ENCODE results near the gene TPM4. TPM values are rescaled to one million over a fixed set of nuclear protein-coding genes. Genes with fewer than 3 reads are reported as not detected.
A peak's percentile ranks its signal among the peaks of the same experiment; 100 is the strongest.

The TPM4 gene
- total and polyA plus RNA-seq, 11 donors = 49.2 to 260 (median 92.1) TPM

- Histone ChIP-seq H3K27me3 (no peaks in the 10 kb centered on the region), H3K4me1 (peaks cover 0 to 14% (median 7%) of the 10 kb centered on the region in 12 donors), H3K36me3 (no peaks in the 10 kb centered on the region), H3K9me3 (peaks cover 0 to 14% (median 2%) of the 10 kb centered on the region in 12 donors), H3K27ac (no peak overlapping the region), H3K4me3 (no peak overlapping the region)
- peak in 3 of 5 donors; percentile 46 to 75 (median 55) for DNase-seq
- WGBS, 4 donors = 75 to 95% (median 84%) methylated on average over 2 of the region's 2 CpGs
- TF ChIP-seq, protein P1, sequence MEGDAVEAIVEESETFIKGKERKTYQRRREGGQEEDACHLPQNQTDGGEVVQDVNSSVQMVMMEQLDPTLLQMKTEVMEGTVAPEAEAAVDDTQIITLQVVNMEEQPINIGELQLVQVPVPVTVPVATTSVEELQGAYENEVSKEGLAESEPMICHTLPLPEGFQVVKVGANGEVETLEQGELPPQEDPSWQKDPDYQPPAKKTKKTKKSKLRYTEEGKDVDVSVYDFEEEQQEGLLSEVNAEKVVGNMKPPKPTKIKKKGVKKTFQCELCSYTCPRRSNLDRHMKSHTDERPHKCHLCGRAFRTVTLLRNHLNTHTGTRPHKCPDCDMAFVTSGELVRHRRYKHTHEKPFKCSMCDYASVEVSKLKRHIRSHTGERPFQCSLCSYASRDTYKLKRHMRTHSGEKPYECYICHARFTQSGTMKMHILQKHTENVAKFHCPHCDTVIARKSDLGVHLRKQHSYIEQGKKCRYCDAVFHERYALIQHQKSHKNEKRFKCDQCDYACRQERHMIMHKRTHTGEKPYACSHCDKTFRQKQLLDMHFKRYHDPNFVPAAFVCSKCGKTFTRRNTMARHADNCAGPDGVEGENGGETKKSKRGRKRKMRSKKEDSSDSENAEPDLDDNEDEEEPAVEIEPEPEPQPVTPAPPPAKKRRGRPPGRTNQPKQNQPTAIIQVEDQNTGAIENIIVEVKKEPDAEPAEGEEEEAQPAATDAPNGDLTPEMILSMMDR (IDR thresholded peaks at IDR 0.05) = peak; percentile 68 to 91 (median 80)
- no peak for TF ChIP-seq POLR2A (IDR thresholded peaks at IDR 0.05)
- intact Hi-C loops (cut with DNase I) = no loop called here
- peak in 3 of 4 donors; percentile 26 to 49 (median 38) for ATAC-seq
Observed at GRCh38 chr19:16062789-16063188, 13.5 kb upstream of the TPM4 start.

DNA sequence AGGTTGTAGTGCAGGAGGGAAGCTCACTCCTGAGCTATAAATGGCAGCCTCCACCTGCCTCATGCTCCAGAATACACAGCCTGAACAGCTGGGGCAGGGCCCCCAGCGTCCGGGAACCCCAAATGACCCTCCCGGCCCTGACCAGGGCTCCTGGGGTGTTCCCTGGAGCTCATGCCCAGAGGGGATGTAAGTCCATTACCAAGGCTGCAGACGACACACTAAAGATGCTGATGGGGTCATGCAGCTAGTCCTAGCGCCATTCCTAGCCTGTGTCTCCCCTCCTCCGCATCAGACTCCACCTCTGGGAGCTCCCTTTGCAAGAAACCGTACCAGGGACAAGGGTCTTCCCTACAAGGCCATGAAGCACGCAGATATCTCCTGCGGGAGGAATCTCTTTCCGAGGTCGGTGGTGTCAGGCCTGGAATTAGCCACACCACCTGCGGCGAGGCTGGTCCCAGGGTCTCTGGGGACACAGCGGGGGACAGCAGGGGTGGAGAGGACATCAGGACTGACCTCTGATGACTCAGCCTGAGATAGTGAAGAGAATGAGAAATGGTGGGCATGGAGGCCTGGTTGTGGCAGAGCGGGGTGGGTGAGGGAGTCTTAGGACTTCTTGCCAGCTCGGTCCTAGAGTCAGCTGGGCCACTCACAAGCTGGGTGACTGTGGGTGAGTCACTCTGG, 11.9 kb upstream of the TPM4 start:
- no peaks in the 10 kb centered on the region for H3K36me3 ChIP-seq
- DNase-seq (no peak), ATAC-seq (no peak)
- intact Hi-C loops (cut with DNase I) = no loop called here
- H3K27me3 ChIP-seq = no peaks in the 10 kb centered on the region
- H3K4me1 ChIP-seq = peaks cover 0 to 14% (median 7%) of the 10 kb centered on the region in 12 donors
- no peak overlapping the region for H3K4me3 ChIP-seq
- H3K9me3 ChIP-seq = peaks cover 0 to 14% (median 2%) of the 10 kb centered on the region in 12 donors
- TF ChIP-seq POLR2A (IDR thresholded peaks at IDR 0.05) = no peak
- TF ChIP-seq, protein P1 (IDR thresholded peaks at IDR 0.05) = no peak
- peak overlapping the region in 1 of 12 donors; percentile 100 for H3K27ac ChIP-seq
- 74 to 83% (median 79%) methylated on average over 16 of the region's 16 CpGs for WGBS, 4 donors

DNA sequence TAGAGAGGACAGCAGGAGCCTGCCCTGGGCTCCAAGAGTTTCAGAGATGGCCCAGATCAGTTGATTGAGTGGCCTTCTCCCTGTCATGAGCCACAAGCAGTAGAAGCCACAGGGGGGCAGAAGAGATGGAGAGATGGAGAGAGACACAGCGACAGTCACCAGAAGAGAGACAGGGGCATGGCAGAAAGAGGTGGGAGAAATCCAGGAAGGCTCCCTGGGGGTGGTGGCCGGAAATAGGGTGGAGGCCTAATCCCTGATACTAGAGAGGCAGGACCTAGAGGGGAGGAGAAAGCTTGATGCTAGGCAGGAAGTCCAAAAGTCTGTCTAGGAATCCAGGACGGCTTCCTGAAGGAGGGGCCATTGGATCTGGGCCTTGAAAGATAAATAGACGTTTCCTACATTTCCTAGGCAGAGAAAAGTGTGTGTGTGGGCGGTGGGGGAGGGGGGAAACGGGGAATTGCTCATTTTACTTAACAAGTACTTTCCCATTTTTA, 9.6 kb upstream of the TPM4 start:
- no peaks in the 10 kb centered on the region for H3K36me3 ChIP-seq
- peaks cover 0 to 7% (median 0%) of the 10 kb centered on the region in 12 donors for H3K9me3 ChIP-seq
- ATAC-seq (peak in 3 of 4 donors; percentile 44 to 57 (median 44)), DNase-seq (peak in 2 of 5 donors; percentile 43)
- intact Hi-C loops (cut with DNase I) = loop anchor here in 1 of 10 donors (2.0 kb wide), 1 partner anchor 24 kb away; no protein-coding TSS in a partner anchor
- peak overlapping the region in 9 of 12 donors; percentile 9 to 100 (median 63) for H3K27ac ChIP-seq
- 38 to 50% (median 43%) methylated on average over 6 of the region's 6 CpGs for WGBS, 4 donors
- no peak overlapping the region for H3K4me3 ChIP-seq
- no peaks in the 10 kb centered on the region for H3K27me3 ChIP-seq
- H3K4me1 ChIP-seq = peaks cover 0 to 34% (median 24%) of the 10 kb centered on the region in 12 donors
- TF ChIP-seq, protein P1 (IDR thresholded peaks at IDR 0.05) = peak in 3 of 12 donors; percentile 11 to 22 (median 19)
- TF ChIP-seq POLR2A (IDR thresholded peaks at IDR 0.05) = no peak

All from heart left ventricle (tissue), 16 donors.